GM23338 (cell line): ENCODE results near the gene PIGZ. TPM values are rescaled to one million over a fixed set of nuclear protein-coding genes. Genes with fewer than 3 reads are reported as not detected.

Source experiments
- ATAC-seq: fragments of 200-7000 bp; cut with Tn5 transposase; 3 replicates; pipeline ENCODE4 v1.9.1; 2020
- DNase-seq: peaks from one replicate; pipeline ENCODE4 v3.0.0-alpha.2; 2015; ENCODE audit warnings: low spot score
- H2AFZ ChIP-seq: fragments of 200-600 bp; sonication (generic); 2 replicates; pipeline ENCODE4 v1.8.0; 2016; ENCODE audit warnings: antibody characterized with exemption, mild to moderate bottlenecking, moderate library complexity
- H3F3A ChIP-seq: fragments of 200-600 bp; sonication (generic); replicated peaks from 2 replicates; pipeline ENCODE4 v1.8.0; 2017; ENCODE audit warnings: antibody characterized with exemption, mixed run types, low read depth
- H3K27ac ChIP-seq: fragments of 200-600 bp; sonication (generic); 2 replicates; pipeline ENCODE4 v1.6.1; 2016; ENCODE audit warnings: low read depth
- H3K27me3 ChIP-seq: fragments of 200-600 bp; sonication (generic); 2 replicates; pipeline ENCODE4 v1.8.0; 2016; ENCODE audit warnings: mild to moderate bottlenecking, mixed run types, moderate library complexity; ENCODE audit not compliant: insufficient read depth
- H3K36me3 ChIP-seq: fragments of 200-600 bp; sonication (generic); 2 replicates; pipeline ENCODE4 v1.8.0; 2016; ENCODE audit warnings: mild to moderate bottlenecking; ENCODE audit not compliant: insufficient read depth
- H3K4me1 ChIP-seq: fragments of 200-600 bp; sonication (generic); 2 replicates; pipeline ENCODE4 v1.8.0; 2016; ENCODE audit warnings: mild to moderate bottlenecking, moderate library complexity; ENCODE audit not compliant: insufficient read depth
- H3K4me2 ChIP-seq: fragments of 200-600 bp; sonication (generic); 2 replicates; pipeline ENCODE4 v1.7.1; 2017; ENCODE audit warnings: mixed run types
- H3K4me3 ChIP-seq: fragments of 200-600 bp; sonication (generic); 2 replicates; pipeline ENCODE4 v1.6.1; 2016; ENCODE audit warnings: mixed run types
- H3K79me2 ChIP-seq: fragments of 200-600 bp; sonication (generic); replicated peaks from 2 replicates; pipeline ENCODE4 v1.8.0; 2017; ENCODE audit warnings: mild to moderate bottlenecking; ENCODE audit not compliant: insufficient read depth
- H3K9me2 ChIP-seq: fragments of 200-600 bp; sonication (generic); 2 replicates; pipeline ENCODE4 v1.8.0; 2017; ENCODE audit not compliant: insufficient read depth
- H4K20me1 ChIP-seq: fragments of 200-600 bp; sonication (generic); replicated peaks from 2 replicates; pipeline ENCODE4 v1.8.0; 2017; ENCODE audit warnings: mild to moderate bottlenecking; ENCODE audit not compliant: insufficient read depth
- H3K27ac Mint-ChIP-seq: 2 replicates; pipeline ENCODE4 v1.8.0; 2020; ENCODE audit warnings: inconsistent platforms, mild to moderate bottlenecking, moderate library complexity, mixed read lengths
- H3K27me3 Mint-ChIP-seq: 3 replicates; pipeline ENCODE4 v1.8.0; 2022; ENCODE audit warnings: low read depth, mild to moderate bottlenecking, moderate library complexity, mixed read lengths, inconsistent platforms; ENCODE audit not compliant: insufficient read depth, poor library complexity
- H3K36me3 Mint-ChIP-seq: 3 replicates; pipeline ENCODE4 v1.8.0; 2021; ENCODE audit warnings: low read depth, mild to moderate bottlenecking, inconsistent platforms, moderate library complexity, mixed read lengths
- H3K4me1 Mint-ChIP-seq: 3 replicates; pipeline ENCODE4 v1.8.0; 2020; ENCODE audit warnings: mild to moderate bottlenecking, inconsistent platforms, mixed read lengths
- H3K4me3 Mint-ChIP-seq: 3 replicates; pipeline ENCODE4 v1.8.0; 2021; ENCODE audit warnings: moderate library complexity, mild to moderate bottlenecking, inconsistent platforms, mixed read lengths
- H3K9me3 Mint-ChIP-seq: 3 replicates; pipeline ENCODE4 v1.8.0; 2020; ENCODE audit warnings: moderate library complexity, mild to moderate bottlenecking, inconsistent platforms, mixed read lengths
- CREB1 ChIP-seq: fragments of 250-450 bp; sonication (Bioruptor Pico); IDR thresholded peaks from 2 replicates; pipeline ENCODE4 v1.5.0; 2020; ENCODE audit warnings: low read depth, mild to moderate bottlenecking, moderate library complexity
- CTCF ChIP-seq, 2 experiments: fragments of 200-600 bp in 1 of 2; sonication (generic) in 1 of 2; conservative IDR thresholded peaks; 2 replicates each; pipeline versions ENCODE4 v1.5.1 to v1.6.1; 2016 to 2017; ENCODE audit warnings: antibody characterized with exemption in 2 of 2, low read depth in 2 of 2, mild to moderate bottlenecking in 2 of 2, moderate library complexity in 1 of 2
- ETS1 ChIP-seq: IDR thresholded peaks from 2 replicates; pipeline ENCODE4 v1.6.1; 2016; ENCODE audit warnings: antibody characterized with exemption
- EZH2phosphoT487 ChIP-seq: fragments of 200-600 bp; sonication (generic); IDR thresholded peaks from one replicate; pipeline ENCODE4 v1.8.1; 2018; ENCODE audit warnings: antibody characterized with exemption; ENCODE audit not compliant: unreplicated experiment
- POLR2AphosphoS5 ChIP-seq: IDR thresholded peaks from 2 replicates; pipeline ENCODE4 v1.6.1; 2016; ENCODE audit warnings: antibody characterized with exemption, low read depth
- ZNF114 ChIP-seq: fragments of 250-450 bp; sonication (Bioruptor Pico); IDR thresholded peaks from 2 replicates; pipeline ENCODE4 v1.5.0; 2020; ENCODE audit warnings: mild to moderate bottlenecking, moderate library complexity
- ZNF331 ChIP-seq: fragments of 250-450 bp; sonication (Bioruptor Pico); IDR thresholded peaks from 2 replicates; pipeline ENCODE4 v1.5.0; 2020; ENCODE audit warnings: low read depth, mild to moderate bottlenecking, moderate library complexity
- ZNF462 ChIP-seq: fragments of 250-450 bp; sonication (Bioruptor Pico); IDR thresholded peaks from 2 replicates; pipeline ENCODE4 v1.5.0; 2020; ENCODE audit warnings: mild to moderate bottlenecking, moderate library complexity
- polyA plus RNA-seq: library from polyadenylated mRNA; unstranded; fragments of >200 nt; fragmentation: Nextera tagmentation; extraction: Ambion mirVana; gene quantifications from 2 replicates; pipeline ENCODE4 v1.2.1, GENCODE V29; 2016
- total RNA-seq: library from RNA; depleted of rRNA; stranded (reverse); fragments of >200 nt; shearing (Covaris generic); gene quantifications from 2 replicates; pipeline ENCODE4 v1.2.3, GENCODE V29; 2014

The PIGZ gene
- total and polyA plus RNA-seq, 2 experiments from 2014 or later = 0.16 TPM; not detected in 1

- Histone ChIP-seq H4K20me1 (no peaks in the 10 kb centered on the region), H3K27me3 (no peaks in the 10 kb centered on the region), H3K27ac (no peak overlapping the region), H3K4me3 (no peak overlapping the region), H2AFZ (no peak overlapping the region), H3K4me1 (no peaks in the 10 kb centered on the region), H3K4me2 (no peak overlapping the region), H3K79me2 (no peaks in the 10 kb centered on the region), H3K36me3 (no peaks in the 10 kb centered on the region), H3K9me2 (no peaks in the 10 kb centered on the region), H3F3A (no peaks in the 10 kb centered on the region)
- no peaks in the 10 kb centered on the region for H3K36me3 Mint-ChIP-seq
- DNase-seq = no peak
- H3K4me1 Mint-ChIP-seq = no peaks in the 10 kb centered on the region
- H3K27me3 Mint-ChIP-seq = peaks cover 16% of the 10 kb centered on the region
- no peak for TF ChIP-seq EZH2phosphoT487
- TF ChIP-seq CTCF (conservative IDR thresholded peaks at IDR 0.05; ENCODE audit: low read depth in 2 of 2) = no peak
- TF ChIP-seq ZNF462 (CRISPR knock-in tag) = no peak
- no peak for TF ChIP-seq POLR2AphosphoS5
- H3K9me3 Mint-ChIP-seq = no peaks in the 10 kb centered on the region
- no peak overlapping the region for H3K27ac Mint-ChIP-seq
- ATAC-seq = no peak
- H3K4me3 Mint-ChIP-seq = no peak overlapping the region
Observed at GRCh38 chr3:196951371-196951770, 17.3 kb downstream of the PIGZ start.

- H3K27ac Mint-ChIP-seq = no peak overlapping the region
- no peak for ATAC-seq
- Histone ChIP-seq H3K4me3 (no peak overlapping the region), H3K4me2 (no peak overlapping the region), H3K4me1 (no peaks in the 10 kb centered on the region), H3K27me3 (no peaks in the 10 kb centered on the region), H3K27ac (no peak overlapping the region), H3K79me2 (no peaks in the 10 kb centered on the region), H3K9me2 (no peaks in the 10 kb centered on the region), H2AFZ (no peak overlapping the region), H4K20me1 (no peaks in the 10 kb centered on the region), H3K36me3 (no peaks in the 10 kb centered on the region), H3F3A (no peaks in the 10 kb centered on the region)
- no peak for DNase-seq
- H3K9me3 Mint-ChIP-seq = no peaks in the 10 kb centered on the region
- peaks cover 16% of the 10 kb centered on the region for H3K27me3 Mint-ChIP-seq
- no peak overlapping the region for H3K4me3 Mint-ChIP-seq
- no peaks in the 10 kb centered on the region for H3K36me3 Mint-ChIP-seq
- 0 out of 3 replicates have a peak, but pooled peaks cover 2% of the 10 kb centered on the region for H3K4me1 Mint-ChIP-seq
- TF ChIP-seq ZNF114 (CRISPR knock-in tag) (no peak), CTCF (conservative IDR thresholded peaks at IDR 0.05; ENCODE audit: low read depth in 2 of 2) (no peak), EZH2phosphoT487 (no peak), ETS1 (no peak), CREB1 (CRISPR knock-in tag) (no peak), ZNF331 (CRISPR knock-in tag) (no peak)
Observed at GRCh38 chr3:196949750-196950149, 18.9 kb downstream of the PIGZ start.
